SK-N-MC (cell line): ENCODE measurements around the gene FBXL13.
"Not testable (repeated sequence)": the region's sequence is repeated elsewhere in the genome, so short reads cannot be mapped to it uniquely, and the experiment has no call there.

ENCODE experiments used
- EZH2 ChIP-seq: fragments of 200-600 bp; sonication (generic); IDR thresholded peaks from one replicate; pipeline ENCODE4 v1.6.1; 2017; ENCODE audit warnings: antibody characterized with exemption
- POLR2AphosphoS5 ChIP-seq: IDR thresholded peaks from 2 replicates; pipeline ENCODE4 v1.6.1; 2012; ENCODE audit warnings: mild to moderate bottlenecking, low read depth, low read length, borderline replicate concordance

DNA sequence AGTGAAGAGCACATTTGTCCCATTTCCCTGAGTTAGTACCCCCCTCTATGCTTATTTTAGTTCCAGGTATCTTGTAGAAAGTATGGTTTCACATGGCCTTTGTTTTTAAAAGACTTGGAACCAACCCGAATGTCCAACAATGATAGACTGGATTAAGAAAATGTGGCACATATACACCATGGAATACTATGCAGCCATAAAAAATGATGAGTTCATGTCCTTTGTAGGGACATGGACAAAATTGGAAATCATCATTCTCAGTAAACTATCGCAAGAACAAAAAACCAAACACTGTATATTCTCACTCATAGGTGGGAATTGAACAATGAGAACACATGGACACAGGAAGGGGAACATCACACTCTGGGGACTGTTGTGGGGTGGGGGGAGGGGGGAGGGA lies 21.0 kb upstream of the FBXL13 start:
- TF ChIP-seq POLR2AphosphoS5, EZH2: not testable (repeated sequence)
